CD8-positive, alpha-beta memory T cell (primary cell): Measurements from ENCODE around the gene SRPK2. TPM values are rescaled to one million over a fixed set of nuclear protein-coding genes. Genes with fewer than 3 reads are reported as not detected.

Source experiments
- CTCF ChIA-PET: fragments of 350-600 bp; sonication (Branson Sonifier 250); formaldehyde crosslinking; loops from one replicate; lab custom pipeline; 2021; ENCODE audit warnings: antibody characterized with exemption; lab: Charles Lee
- POLR2A ChIA-PET: fragments of 350-600 bp; sonication (Branson Sonifier 250); formaldehyde crosslinking; loops from one replicate; lab custom pipeline; 2021; ENCODE audit warnings: antibody characterized with exemption; lab: Charles Lee
- DNase-seq, 5 donors: peaks; one replicate each; pipeline versions ENCODE4 v3.0.0 to v3.0.0-alpha.2; 2020 to 2022; ENCODE audit warnings: mixed read lengths in 1 of 5
- H3K27ac ChIP-seq: one replicate; pipeline ENCODE4 v1.7.0; 2013; ENCODE audit warnings: low read depth, mild to moderate bottlenecking, low read length, moderate library complexity
- H3K27me3 ChIP-seq: 2 replicates; pipeline ENCODE4 v1.7.0; 2013; ENCODE audit warnings: low read length, mild to moderate bottlenecking; ENCODE audit not compliant: insufficient read depth, poor library complexity, severe bottlenecking
- H3K36me3 ChIP-seq: 2 replicates; pipeline ENCODE4 v1.7.0; 2013; ENCODE audit warnings: mild to moderate bottlenecking, low read length, moderate library complexity; ENCODE audit not compliant: insufficient read depth
- H3K4me1 ChIP-seq: 2 replicates; pipeline ENCODE4 v1.7.0; 2013; ENCODE audit warnings: mild to moderate bottlenecking, low read length, moderate library complexity; ENCODE audit not compliant: insufficient read depth
- H3K4me3 ChIP-seq: 2 replicates; pipeline ENCODE4 v1.7.0; 2013; ENCODE audit warnings: mild to moderate bottlenecking, low read length
- H3K9me3 ChIP-seq: 2 replicates; pipeline ENCODE4 v1.7.0; 2013; ENCODE audit warnings: mild to moderate bottlenecking, low read length
- H3K27ac Mint-ChIP-seq, 8 donors: one replicate each; pipeline ENCODE4 v1.8.0; 2020 to 2021; ENCODE audit warnings: mixed read lengths in 8 of 8, mild to moderate bottlenecking in 6 of 8, inconsistent platforms in 3 of 8, moderate library complexity in 3 of 8
- H3K27me3 Mint-ChIP-seq, 2 donors: one replicate each; pipeline ENCODE4 v1.8.0; 2020 to 2021; ENCODE audit warnings: mixed read lengths in 2 of 2, mild to moderate bottlenecking in 1 of 2, moderate library complexity in 1 of 2
- H3K36me3 Mint-ChIP-seq, 3 donors: one replicate each; pipeline ENCODE4 v1.8.0; 2020 to 2021; ENCODE audit warnings: mixed read lengths in 3 of 3, inconsistent platforms in 1 of 3, mild to moderate bottlenecking in 1 of 3
- H3K4me1 Mint-ChIP-seq, 3 donors: one replicate each; pipeline ENCODE4 v1.8.0; 2020 to 2021; ENCODE audit warnings: mixed read lengths in 3 of 3, inconsistent platforms in 1 of 3, mild to moderate bottlenecking in 1 of 3
- H3K4me3 Mint-ChIP-seq, 7 donors: one replicate each; pipeline ENCODE4 v1.8.0; 2020 to 2021; ENCODE audit warnings: mixed read lengths in 7 of 7, mild to moderate bottlenecking in 6 of 7, moderate library complexity in 4 of 7, inconsistent platforms in 2 of 7
- H3K9me3 Mint-ChIP-seq, 5 donors: one replicate each; pipeline ENCODE4 v1.8.0; 2020 to 2022; ENCODE audit warnings: mixed read lengths in 5 of 5, mild to moderate bottlenecking in 3 of 5, moderate library complexity in 2 of 5, inconsistent platforms in 1 of 5
- polyA plus RNA-seq: library from polyadenylated mRNA; unstranded; fragments of 300-500 nt; fragmentation: Illumina TruSeq; gene quantifications from one replicate; pipeline ENCODE4 v1.2.3, GENCODE V29; 2021
- total RNA-seq, 2 experiments: library from RNA; stranded (reverse); gene quantifications; one replicate each; pipeline ENCODE4 v1.2.3, GENCODE V29; 2021

The SRPK2 gene
- total and polyA plus RNA-seq, 3 experiments from 2014 or later: 40.8 to 59.5 (median 41.3) TPM

DNA sequence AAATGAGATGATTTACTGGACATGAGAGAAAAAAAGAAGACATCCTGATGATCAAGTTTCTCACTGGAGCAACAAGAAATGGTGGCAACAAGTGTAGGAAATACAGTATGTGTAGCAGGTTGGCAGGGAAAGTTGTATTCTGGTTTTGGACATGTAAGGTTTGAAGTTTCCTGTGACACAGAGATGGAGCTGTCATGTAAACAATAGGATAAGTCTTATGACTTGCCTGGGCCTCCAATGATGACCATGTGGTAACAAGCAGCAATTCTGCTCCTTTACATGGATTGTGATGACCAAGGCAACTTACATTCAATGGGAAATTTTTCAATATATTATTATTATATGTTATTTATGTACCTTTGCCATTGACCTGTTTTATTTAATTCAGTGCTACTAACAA, 249.3 kb downstream of the SRPK2 start:
- no peak for DNase-seq
- Mint-ChIP-seq H3K27ac (peak overlapping the region in 3 of 8 donors; percentile 2 to 10 (median 3)), H3K27me3 (no peaks in the 10 kb centered on the region), H3K36me3 (peaks cover 19 to 84% (median 34%) of the 10 kb centered on the region in 3 donors), H3K4me1 (peaks cover 18 to 34% (median 32%) of the 10 kb centered on the region in 3 donors), H3K4me3 (no peak overlapping the region), H3K9me3 (no peaks in the 10 kb centered on the region)
- H3K4me3 ChIP-seq: no peak overlapping the region
- H3K27me3 ChIP-seq: no peaks in the 10 kb centered on the region
- no peak overlapping the region for H3K27ac ChIP-seq
- H3K4me1 ChIP-seq: no peaks in the 10 kb centered on the region
- peaks cover 15% of the 10 kb centered on the region for H3K36me3 ChIP-seq
- H3K9me3 ChIP-seq: no peaks in the 10 kb centered on the region
- ChIA-PET CTCF (interaction anchor here (1.0 kb wide), 1 partner anchor 299 kb away, joined by 3 read pairs; no protein-coding TSS in a partner anchor), POLR2A (no interaction called here)

DNA sequence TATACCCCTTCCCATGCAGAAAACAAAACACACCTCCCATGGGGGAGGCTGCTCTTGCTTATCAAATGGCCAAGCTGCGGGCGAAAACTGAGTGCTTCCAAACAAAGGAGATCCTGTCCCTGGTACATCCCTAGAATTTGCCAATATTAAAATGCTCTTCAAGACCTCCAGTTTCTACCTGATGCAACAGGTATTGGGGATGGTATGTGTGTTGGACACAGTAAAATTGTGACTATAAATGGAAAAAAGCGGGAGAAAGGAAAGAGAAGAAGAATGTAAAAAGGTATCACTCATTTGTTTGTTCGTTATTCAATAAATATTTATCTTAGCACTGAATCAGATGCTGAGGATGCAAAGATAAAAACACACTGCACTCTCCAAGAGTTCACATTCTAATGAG, 250.8 kb downstream of the SRPK2 start:
- H3K4me3 ChIP-seq: no peak overlapping the region
- H3K27ac ChIP-seq: no peak overlapping the region
- CTCF ChIA-PET: no interaction called here
- DNase-seq: no peak
- POLR2A ChIA-PET: no interaction called here
- H3K4me3 Mint-ChIP-seq: no peak overlapping the region
- H3K4me1 Mint-ChIP-seq: peaks cover 22 to 45% (median 41%) of the 10 kb centered on the region in 3 donors
- no peaks in the 10 kb centered on the region for H3K9me3 ChIP-seq
- no peaks in the 10 kb centered on the region for H3K27me3 ChIP-seq
- no peaks in the 10 kb centered on the region for H3K4me1 ChIP-seq
- H3K27me3 Mint-ChIP-seq: no peaks in the 10 kb centered on the region
- H3K9me3 Mint-ChIP-seq: no peaks in the 10 kb centered on the region
- H3K36me3 Mint-ChIP-seq: peaks cover 15 to 84% (median 29%) of the 10 kb centered on the region in 3 donors
- H3K27ac Mint-ChIP-seq: peak overlapping the region in 2 of 8 donors; percentile 2
- H3K36me3 ChIP-seq: peaks cover 15% of the 10 kb centered on the region

DNA sequence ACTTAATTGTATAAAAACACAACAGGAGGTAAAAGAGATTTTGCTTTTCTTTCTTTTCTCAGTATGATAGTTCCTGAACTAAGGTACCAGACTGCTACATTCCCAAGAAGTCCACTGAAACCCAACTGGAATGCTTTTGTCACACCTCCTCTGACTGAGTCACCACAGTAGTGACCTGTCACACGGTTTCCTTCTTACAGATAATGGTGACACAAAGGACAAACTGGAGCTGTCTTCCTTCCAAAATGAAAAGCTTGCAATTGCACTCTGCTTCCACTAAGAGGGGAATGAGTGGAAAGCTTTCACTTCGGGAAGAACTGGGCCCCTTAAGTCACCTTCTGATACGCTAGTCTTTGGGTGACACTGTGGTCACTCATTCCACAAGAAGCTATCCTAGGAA, 252.5 kb downstream of the SRPK2 start:
- Mint-ChIP-seq H3K27me3 (no peaks in the 10 kb centered on the region), H3K4me1 (peaks cover 29 to 52% (median 46%) of the 10 kb centered on the region in 3 donors), H3K9me3 (no peaks in the 10 kb centered on the region), H3K4me3 (no peak overlapping the region), H3K36me3 (peaks cover 12 to 80% (median 20%) of the 10 kb centered on the region in 3 donors), H3K27ac (peak overlapping the region in 1 of 8 donors; percentile 69)
- H3K36me3 ChIP-seq: peaks cover 10% of the 10 kb centered on the region
- no peaks in the 10 kb centered on the region for H3K27me3 ChIP-seq
- H3K27ac ChIP-seq: no peak overlapping the region
- H3K4me1 ChIP-seq: no peaks in the 10 kb centered on the region
- H3K4me3 ChIP-seq: no peak overlapping the region
- no peak for DNase-seq
- CTCF ChIA-PET: interaction anchor here (0.8 kb wide), 1 partner anchor 293 kb away, joined by 3 read pairs; no protein-coding TSS in a partner anchor
- POLR2A ChIA-PET: no interaction called here
- H3K9me3 ChIP-seq: no peaks in the 10 kb centered on the region

DNA sequence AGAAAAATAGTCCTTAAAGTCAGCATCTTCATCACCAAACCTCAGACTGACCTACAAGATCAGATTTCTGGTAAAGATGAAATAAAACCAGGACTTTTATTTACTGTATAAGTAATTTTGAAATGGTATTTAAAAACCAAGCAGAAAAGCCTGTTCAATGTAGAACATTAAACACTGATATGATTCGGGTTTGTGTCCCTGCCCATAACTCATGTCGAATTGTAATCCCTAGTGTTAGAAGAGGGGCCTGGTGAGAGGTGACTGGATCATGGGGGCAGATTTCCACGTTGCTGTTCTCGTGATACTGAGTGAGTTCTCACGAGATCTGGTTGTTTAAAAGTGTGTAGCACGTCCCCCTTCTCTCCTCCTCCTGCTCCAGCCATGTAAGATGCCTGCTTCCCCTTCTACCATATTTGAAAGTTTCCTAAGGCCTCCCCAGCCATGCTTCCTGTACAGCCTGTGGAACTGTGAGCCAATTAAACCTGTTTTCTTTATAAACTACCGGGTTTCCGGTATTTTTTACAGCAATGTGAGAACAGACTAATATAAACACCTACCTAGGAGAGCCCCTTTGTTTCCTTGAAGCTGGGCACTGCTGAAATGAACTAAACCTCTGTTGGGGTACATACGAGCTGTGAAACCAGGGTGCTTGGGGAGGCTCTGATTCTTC, 254.6 kb downstream of the SRPK2 start:
- Mint-ChIP-seq H3K9me3 (no peaks in the 10 kb centered on the region), H3K27ac (peak overlapping the region in 4 of 8 donors; percentile 35 to 55 (median 45)), H3K4me3 (no peak overlapping the region), H3K27me3 (no peaks in the 10 kb centered on the region), H3K36me3 (peaks cover 9 to 82% (median 15%) of the 10 kb centered on the region in 3 donors), H3K4me1 (peaks cover 35 to 52% (median 45%) of the 10 kb centered on the region in 3 donors)
- H3K4me1 ChIP-seq: no peaks in the 10 kb centered on the region
- no peak for DNase-seq
- H3K9me3 ChIP-seq: no peaks in the 10 kb centered on the region
- CTCF ChIA-PET: interaction anchor here (0.6 kb wide), 1 partner anchor 62 kb away, joined by 5 read pairs; no protein-coding TSS in a partner anchor
- peaks cover 7% of the 10 kb centered on the region for H3K36me3 ChIP-seq
- no peaks in the 10 kb centered on the region for H3K27me3 ChIP-seq
- POLR2A ChIA-PET: no interaction called here
- H3K4me3 ChIP-seq: no peak overlapping the region
- no peak overlapping the region for H3K27ac ChIP-seq

DNA sequence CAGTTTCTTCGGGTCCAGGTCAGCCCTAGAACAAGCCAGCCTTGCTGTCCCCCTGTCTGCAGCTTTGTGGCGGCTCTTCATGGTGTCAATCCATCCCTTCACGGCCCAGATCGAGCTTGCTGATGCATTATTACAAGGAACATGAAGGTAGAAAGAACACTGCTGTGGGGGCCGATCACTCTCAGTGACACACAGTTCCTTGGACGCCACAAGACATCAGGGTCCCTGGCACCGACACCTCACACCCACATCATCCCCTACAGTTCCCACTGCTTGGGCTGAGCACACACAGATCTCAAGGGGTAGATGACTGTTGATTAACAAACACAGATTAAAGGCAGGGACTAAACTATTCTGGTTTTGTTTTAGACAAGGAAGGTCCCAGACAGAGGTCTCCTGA, 255.4 kb downstream of the SRPK2 start:
- Mint-ChIP-seq H3K9me3 (no peaks in the 10 kb centered on the region), H3K4me3 (no peak overlapping the region), H3K27ac (peak overlapping the region in 4 of 8 donors; percentile 33 to 48 (median 40)), H3K36me3 (peaks cover 6 to 79% (median 10%) of the 10 kb centered on the region in 3 donors), H3K4me1 (peaks cover 31 to 52% (median 41%) of the 10 kb centered on the region in 3 donors), H3K27me3 (no peaks in the 10 kb centered on the region)
- Histone ChIP-seq H3K4me3 (no peak overlapping the region), H3K27me3 (no peaks in the 10 kb centered on the region), H3K9me3 (no peaks in the 10 kb centered on the region), H3K4me1 (no peaks in the 10 kb centered on the region), H3K36me3 (peaks cover 5% of the 10 kb centered on the region), H3K27ac (no peak overlapping the region)
- CTCF ChIA-PET: no interaction called here
- DNase-seq: no peak
- POLR2A ChIA-PET: interaction anchor here (0.6 kb wide), 1 partner anchor 74 kb away, joined by 5 read pairs; no protein-coding TSS in a partner anchor

DNA sequence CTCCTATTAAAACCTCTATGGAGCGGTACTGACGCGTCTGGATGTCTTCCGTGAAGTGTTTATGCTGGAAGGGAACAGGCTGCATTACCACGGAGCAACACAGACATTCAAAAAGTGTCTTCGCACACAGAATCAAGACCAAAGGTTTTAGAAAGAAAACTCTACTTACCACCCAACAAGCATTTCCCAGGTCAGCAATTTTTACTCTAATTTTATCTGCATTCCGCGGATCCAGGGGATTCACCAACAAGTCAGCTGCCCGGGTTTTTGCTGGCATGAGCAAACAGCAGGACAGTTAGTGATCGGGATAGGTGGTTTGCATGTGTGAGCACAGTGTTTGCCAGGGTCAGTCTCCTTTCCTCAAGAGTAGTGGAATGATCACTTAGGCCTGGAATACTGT, 255.9 kb downstream of the SRPK2 start:
- Histone ChIP-seq H3K27me3 (no peaks in the 10 kb centered on the region), H3K27ac (no peak overlapping the region), H3K4me1 (no peaks in the 10 kb centered on the region), H3K9me3 (no peaks in the 10 kb centered on the region), H3K36me3 (peaks cover 5% of the 10 kb centered on the region), H3K4me3 (no peak overlapping the region)
- Mint-ChIP-seq H3K27ac (no peak overlapping the region), H3K4me3 (no peak overlapping the region), H3K9me3 (no peaks in the 10 kb centered on the region), H3K27me3 (no peaks in the 10 kb centered on the region), H3K36me3 (peaks cover 6 to 80% (median 9%) of the 10 kb centered on the region in 3 donors), H3K4me1 (peaks cover 28 to 48% (median 37%) of the 10 kb centered on the region in 3 donors)
- ChIA-PET POLR2A (interaction anchor here (0.6 kb wide), 1 partner anchor 73 kb away, joined by 5 read pairs; no protein-coding TSS in a partner anchor), CTCF (no interaction called here)
- DNase-seq: no peak

DNA sequence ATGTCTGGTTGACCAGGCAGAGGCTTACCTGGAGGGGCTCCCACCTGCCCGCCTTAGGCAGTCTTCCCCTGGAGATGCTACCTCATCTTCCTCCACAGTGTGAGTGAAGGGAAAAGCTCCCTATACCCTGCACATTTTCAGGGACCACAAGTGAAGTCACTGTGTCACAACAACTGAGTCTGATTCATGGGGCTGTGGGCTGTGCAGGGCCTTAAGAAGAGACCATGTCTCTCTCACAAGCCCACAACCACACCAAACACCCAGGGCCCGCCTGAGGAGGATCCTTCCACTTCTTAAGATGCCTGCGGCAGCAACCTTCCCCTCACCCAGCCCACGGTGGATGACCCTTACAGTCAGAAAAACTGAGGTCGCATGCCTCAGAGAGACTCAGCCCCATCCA, 256.4 kb downstream of the SRPK2 start:
- Mint-ChIP-seq H3K4me1 (peaks cover 25 to 45% (median 35%) of the 10 kb centered on the region in 3 donors), H3K4me3 (no peak overlapping the region), H3K36me3 (peaks cover 6 to 80% (median 7%) of the 10 kb centered on the region in 3 donors), H3K9me3 (no peaks in the 10 kb centered on the region), H3K27ac (no peak overlapping the region), H3K27me3 (no peaks in the 10 kb centered on the region)
- Histone ChIP-seq H3K9me3 (no peaks in the 10 kb centered on the region), H3K36me3 (peaks cover 5% of the 10 kb centered on the region), H3K4me3 (no peak overlapping the region), H3K4me1 (no peaks in the 10 kb centered on the region), H3K27me3 (no peaks in the 10 kb centered on the region), H3K27ac (no peak overlapping the region)
- CTCF ChIA-PET: no interaction called here
- no peak for DNase-seq
- POLR2A ChIA-PET: no interaction called here

DNA sequence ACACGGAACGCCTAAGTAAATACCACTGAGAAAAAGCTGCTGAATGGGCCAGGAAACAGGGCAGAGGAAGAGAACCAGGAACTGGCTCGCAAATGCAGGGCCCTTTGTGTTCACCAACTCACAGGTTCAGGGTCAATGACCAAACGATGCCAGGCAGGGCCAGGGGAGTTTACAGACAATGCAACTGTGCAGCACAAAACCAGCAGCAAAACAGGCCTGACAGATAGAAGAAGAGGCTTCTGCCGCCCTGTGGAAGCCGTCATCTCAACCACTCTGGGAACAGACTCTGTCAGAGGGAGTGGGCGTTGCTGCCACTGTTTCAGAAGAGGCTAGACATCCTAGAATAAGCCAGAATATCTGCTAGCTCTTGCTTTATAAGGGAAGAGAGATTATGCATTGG, 256.8 kb downstream of the SRPK2 start:
- no peak overlapping the region for H3K27ac ChIP-seq

More for the DNA sequence above, 256.8 kb downstream of the SRPK2 start:
- H3K27me3 ChIP-seq: no peaks in the 10 kb centered on the region
- H3K9me3 Mint-ChIP-seq: no peaks in the 10 kb centered on the region
- H3K4me3 Mint-ChIP-seq: peak overlapping the region in 1 of 7 donors; percentile 72
- peak overlapping the region in 4 of 8 donors; percentile 3 to 51 (median 16) for H3K27ac Mint-ChIP-seq
- peaks cover 25 to 43% (median 33%) of the 10 kb centered on the region in 3 donors for H3K4me1 Mint-ChIP-seq
- H3K36me3 ChIP-seq: peaks cover 5% of the 10 kb centered on the region
- DNase-seq: no peak
- no peaks in the 10 kb centered on the region for H3K27me3 Mint-ChIP-seq
- no peaks in the 10 kb centered on the region for H3K9me3 ChIP-seq
- ChIA-PET CTCF (no interaction called here), POLR2A (no interaction called here)
- H3K36me3 Mint-ChIP-seq: peaks cover 4 to 80% (median 8%) of the 10 kb centered on the region in 3 donors
- H3K4me3 ChIP-seq: no peak overlapping the region
- H3K4me1 ChIP-seq: no peaks in the 10 kb centered on the region
